GM21529 (cell line): Measurements from ENCODE around the gene NUDT4.

Experiments
- ATAC-seq: cut with Tn5 transposase; IDR thresholded peaks from one replicate; pipeline ENCODE4 v1.9.1; 2021; ENCODE audit not compliant: unreplicated experiment

The NUDT4 gene

DNA sequence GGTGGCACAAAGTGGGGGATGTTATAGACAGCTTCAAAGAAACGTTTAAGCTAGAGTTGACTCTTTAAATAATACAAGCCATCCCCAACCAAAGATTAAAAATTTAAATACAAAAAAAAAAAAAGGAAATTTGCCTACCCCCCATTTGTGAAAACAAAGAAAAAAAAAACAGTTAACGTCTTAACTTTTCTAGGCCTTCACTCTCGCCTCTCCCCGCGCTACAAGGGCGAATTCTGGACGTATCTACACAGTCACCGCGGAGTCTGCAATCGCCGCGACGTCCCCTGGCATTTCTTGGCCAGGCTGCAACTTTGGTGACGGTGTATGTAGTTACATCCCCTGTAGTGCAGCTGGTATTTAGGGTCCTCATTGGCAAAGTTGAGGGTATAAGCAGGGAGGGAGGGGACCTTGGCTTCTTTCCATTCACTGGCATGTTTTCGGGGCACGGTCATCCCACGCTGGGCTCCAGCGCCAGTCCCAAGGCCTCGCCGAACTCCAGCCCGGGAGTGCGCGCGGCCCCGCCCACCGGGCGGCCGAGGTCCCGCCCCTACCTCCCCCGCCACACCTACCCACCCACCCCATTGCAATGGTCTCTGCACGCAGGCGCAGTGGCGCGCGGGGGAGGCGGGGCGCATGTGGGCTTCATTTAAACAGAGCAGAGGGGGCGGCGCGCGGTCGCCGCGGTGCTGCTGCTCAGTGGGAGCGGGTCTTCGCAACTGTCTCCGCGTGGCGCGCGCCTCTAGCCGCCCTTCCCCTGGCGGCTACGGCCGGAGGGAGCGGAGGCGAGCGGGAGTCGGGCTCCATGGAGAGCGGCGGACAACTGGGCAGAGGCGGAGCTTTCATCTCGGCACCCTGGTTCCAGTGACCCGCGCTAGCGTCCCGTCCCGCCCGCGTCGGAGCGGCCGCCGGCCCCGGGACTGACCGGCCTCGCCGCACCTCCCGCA is at the start of gene NUDT4:
TSS of gene NUDT4 (plus strand) at position 674 of the 944 bp plus-strand sequence. CDS start 398 bp downstream, outside the sequence.
- ATAC-seq: peak; percentile 69

DNA sequence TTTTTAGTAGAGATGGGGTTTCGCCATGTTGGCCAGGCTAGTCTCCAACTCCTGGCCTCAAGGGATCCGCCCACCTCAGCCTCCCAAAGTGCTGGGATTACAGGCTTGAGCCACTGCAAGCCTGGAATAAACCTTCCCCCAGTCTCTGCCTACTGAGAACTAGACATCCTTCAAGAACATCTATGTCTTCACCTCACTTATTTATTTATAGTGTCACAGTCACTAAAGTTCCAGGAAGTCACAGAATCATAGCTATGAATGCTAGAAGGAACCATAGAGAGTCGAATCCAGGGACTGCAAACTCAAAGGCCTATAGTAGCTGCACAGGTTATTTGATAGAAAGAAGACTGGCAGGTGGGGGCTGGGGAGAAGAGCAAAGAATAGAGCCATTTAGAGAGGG is 44.7 kb upstream of the NUDT4 start:
- no peak for ATAC-seq

DNA sequence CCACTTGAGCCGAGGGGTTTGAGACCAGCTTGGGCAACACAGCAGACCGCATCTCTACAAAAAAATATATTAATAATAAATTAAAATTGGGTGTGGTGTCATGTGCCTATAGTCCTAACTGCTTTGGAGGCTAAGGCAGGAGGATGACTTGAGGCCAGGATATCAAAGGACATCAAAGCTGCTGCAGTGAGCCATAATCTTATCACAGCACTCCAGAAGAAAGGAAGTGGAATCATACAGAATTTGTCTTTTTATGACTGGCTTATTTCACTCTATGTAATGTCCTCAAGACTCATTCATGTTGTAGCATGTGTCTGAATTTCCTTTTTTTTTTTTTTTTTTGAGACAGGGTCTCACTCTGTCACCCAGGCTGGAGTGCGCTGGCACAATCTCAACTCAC is 43.9 kb upstream of the NUDT4 start:
- no peak for ATAC-seq

DNA sequence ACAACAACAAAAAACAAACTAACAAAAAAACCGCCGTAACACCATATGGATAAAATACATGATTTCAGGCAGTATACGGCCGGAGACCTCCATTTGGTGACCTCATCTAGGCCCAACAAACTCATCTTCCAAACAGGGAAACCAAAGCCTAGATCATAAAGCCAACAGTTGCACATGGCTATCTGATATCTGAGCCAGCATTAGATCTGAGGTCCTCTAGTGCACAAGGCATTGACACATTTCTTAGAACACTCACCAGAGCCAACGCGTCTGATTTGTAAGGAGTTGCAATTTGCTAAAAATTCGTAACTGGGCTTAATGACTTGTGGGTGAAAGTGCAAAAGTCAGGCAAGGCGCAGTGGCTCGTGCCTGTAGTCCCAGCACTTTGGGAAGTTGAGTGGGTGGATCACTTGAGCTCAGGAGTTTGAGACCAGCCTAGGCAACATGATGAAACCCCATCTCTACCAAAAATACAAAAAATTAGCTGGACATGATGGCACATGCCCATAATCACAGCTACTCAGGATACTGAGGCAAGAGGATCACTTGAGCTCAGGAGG is 42.0 kb upstream of the NUDT4 start:
- no peak for ATAC-seq

DNA sequence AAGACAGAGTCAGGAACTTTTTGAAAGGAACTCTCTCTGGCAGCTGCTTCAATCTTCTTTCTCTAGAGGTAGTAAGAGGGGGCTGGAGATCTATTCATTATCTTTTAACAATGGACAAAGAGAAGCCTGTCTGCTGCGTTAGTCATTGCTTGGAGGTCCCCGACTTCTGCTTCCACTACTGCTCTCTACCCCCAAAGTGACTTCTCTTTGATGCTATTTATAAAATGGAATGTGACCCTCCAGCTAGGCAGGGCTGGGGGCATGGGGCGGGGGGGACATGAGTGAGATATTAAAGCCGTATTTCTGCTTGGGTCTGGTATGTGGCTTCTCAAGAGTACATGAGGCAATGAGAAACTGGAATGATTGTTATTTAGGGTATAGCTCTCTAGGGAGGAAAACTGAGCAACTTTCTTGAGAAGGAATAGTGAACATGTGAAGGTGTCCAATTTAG is 41.4 kb upstream of the NUDT4 start:
- ATAC-seq: no peak

DNA sequence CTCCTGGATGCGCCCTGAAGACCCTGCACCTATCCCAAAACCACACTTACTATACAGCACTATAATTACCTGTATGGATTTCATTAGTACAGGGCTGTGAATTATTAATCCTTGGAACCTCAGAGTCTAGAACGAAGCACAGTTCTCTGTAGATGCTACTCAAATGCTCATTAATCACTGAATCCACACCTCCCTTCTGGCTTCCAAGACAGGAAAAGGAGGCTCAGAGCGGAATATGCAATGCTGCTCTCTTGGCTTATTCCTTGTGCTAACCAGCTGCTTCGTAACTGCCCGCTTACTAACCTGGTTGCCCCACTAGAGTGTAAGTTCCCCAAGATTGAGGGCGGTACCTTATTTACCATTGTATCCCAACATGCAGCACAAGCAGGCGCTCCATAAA is 39.1 kb upstream of the NUDT4 start:
- no peak for ATAC-seq

DNA sequence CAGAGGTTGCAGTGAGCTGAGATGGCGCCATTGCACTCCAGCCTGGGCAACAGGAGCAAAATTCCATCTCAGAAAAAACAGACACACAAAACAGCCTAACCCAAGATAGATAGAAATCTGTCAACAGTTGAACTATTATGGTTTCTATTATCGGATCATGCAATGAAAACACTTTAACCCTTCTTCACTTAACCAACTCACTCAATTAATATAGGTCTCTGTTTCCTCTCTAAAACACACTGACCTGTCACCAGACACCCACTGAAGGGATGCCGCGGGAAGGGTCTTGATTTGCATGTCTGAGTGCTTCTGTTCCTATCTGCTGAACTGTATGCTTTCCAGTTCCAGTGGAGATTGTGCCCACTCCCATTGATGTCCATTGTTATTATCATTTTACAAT is 38.0 kb upstream of the NUDT4 start:
- ATAC-seq: no peak

DNA sequence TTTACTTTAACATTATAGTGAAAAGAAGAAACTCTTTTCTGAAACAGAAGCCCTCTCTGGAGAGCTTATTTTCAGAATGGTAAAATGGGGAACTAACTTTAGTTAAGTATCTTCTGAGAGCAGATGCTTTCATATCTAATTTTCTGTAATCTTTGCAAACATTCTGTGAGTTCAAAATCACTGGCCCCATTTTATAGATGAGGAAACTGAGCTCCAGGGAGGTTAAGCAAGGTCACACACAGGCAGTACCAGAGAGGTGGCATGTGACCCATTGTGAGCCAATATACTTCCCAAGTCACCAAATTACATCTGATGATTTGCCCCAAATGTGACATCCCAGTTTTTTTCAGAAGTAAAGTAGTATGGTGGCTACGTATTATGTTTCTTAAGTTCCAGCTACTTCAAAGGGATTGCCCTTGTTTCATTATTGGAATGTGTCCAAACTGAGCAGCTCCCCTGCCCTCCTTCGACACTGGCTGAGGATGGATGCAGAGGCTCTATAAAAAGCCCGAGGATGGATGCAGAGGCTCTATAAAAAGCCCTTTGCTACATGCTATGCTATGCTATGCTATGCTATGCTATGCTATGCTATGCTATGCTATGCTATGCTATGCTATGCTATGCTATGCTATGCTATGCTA is 36.2 kb upstream of the NUDT4 start:
- no peak for ATAC-seq

DNA sequence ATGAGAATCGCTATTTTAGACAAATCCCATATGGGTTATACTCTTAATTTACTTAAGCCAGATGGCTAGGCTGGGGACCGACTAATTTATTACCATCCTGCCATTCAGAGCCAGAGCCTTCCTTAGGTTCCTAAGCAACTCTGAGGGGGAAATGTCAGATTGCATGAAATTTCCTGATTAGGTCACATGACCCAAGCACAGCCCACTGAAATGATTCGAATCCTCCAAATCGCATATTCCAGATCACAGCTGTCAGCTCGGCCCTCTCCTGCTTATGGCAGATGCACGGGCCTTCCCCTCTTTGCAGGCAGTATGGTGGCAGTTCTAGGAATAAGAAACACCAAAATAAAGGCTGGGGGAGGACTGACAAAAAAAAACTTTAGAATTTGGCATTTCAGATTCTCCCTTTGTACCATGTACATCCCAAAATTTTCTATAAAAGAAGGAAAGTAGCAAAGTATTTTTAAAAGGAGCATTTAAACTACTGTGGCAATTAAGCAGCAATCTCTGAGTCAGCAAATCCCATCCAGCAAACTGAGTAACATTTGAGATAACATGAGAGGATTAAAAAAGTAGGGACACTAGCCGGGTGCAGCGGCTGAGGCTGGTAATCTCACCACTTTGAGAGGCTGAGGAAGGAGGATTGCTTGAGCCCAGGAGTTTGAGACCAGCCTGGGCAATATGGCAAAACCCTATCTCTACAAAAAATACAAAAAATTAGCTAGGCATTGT is 30.5 kb upstream of the NUDT4 start:
- no peak for ATAC-seq

DNA sequence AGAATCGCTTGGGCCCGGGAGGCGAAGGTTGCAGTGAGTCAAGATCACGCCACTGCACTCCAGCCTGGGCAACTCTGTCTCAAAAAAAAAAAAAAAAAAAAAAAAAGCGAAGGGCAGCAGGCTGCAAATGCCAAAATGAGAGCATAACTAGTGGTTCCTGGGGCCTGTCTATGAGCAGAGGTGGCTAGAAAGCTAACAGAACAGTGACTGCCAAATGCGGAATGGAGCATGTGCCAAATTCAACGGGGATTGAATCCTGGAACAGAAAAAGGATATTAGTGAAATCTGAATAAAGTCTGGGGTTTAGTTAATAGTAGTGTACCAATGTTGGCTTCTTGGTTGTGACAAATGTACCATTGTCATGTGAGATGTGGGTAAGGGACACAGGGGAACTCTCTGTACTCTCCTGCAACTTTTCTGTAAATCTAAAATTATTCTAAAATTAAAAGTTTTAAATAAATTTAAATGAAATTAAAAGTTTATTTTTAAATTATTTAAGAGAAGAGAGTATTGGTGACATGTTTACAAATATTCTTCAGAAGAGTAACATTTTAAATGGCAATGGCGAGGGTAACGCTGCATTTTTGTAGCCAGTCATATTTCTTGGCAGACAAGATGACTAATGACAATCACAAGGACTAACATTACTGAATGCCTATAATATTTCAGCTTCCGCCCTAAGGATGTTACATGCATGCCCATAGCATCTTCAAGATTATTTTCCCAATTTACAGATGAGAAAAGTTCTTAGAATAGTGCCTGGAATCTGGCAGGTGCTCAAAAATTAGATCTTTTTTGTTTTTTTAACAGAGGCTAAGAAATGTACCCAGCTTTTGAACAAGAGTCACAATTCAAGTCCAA is 28.9 kb upstream of the NUDT4 start:
- ATAC-seq: no peak

DNA sequence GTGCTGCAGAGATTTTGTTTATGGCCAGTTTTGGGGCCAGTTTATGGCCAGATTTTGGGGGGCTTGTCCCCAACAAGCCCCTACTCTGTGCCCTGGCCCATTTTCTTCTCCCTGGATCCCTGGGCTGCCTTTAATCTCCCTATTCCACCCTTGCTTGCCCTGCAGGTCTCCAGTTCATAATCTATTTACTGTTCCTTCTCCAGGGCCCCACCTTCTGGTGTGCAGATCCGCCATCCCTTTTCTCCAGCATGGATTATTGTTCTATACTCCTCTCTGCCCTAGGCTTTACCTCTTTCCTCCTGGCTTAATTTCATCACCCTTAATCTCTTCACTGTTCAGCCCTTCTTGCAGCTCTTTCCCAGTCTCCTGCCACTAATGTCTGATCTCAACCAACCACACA is 26.0 kb upstream of the NUDT4 start:
- ATAC-seq: no peak

DNA sequence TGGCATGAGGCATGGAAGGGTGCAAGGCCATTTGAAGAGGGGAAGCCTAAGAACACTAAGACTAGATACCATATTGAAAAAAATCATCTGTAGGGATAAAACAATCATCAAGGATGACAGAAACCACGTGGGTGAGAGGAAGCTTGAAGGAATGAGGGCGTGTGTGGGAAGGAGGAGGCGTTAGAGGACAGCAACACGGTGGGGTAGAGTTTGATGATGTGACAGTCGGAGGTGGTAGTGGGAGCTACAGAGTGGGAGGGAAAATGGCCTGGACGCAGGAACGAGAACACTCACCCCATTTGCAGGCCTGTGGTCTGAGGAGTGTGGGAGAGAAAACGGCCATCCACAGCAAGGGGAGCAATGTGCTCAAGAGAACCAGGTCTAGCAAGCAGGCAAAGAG is 25.4 kb upstream of the NUDT4 start:
- no peak for ATAC-seq

DNA sequence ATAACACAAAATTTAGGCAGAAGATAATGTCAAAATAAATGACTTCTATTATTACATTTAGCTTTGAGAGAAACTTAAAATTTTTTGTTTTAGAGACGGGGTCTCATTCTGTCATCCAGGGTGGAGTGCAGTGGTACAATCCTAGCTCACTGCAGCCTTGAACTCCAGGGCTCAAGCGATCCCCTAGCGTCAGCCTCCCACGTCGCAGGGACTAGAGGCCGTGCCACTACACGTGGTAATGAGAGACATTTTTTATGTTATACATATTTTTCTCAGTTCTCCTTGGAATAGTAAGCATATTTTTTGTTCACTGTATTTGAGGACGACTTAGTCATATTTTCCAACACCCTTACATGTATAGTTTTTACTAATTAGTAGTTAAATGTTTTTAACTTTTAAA is 21.5 kb upstream of the NUDT4 start:
- no peak for ATAC-seq

DNA sequence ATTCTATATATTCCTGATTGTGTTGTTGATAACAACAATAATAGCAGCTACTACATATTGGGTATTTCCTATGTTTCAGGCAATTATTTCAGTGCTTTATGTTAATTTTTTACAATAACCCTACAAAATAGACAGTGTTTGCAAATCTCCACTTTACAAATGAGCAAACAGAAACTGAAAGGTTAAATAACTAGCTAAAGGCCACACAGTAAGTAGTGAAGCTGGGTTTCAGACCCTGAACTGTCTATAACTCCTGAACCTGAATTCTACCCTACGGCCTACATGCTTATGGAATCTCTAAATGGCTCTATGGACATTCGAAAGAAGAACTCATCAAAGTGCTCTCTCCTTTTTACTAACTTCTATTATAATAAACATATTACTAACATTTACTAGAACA is 19.7 kb upstream of the NUDT4 start:
- peak; percentile 85 for ATAC-seq

DNA sequence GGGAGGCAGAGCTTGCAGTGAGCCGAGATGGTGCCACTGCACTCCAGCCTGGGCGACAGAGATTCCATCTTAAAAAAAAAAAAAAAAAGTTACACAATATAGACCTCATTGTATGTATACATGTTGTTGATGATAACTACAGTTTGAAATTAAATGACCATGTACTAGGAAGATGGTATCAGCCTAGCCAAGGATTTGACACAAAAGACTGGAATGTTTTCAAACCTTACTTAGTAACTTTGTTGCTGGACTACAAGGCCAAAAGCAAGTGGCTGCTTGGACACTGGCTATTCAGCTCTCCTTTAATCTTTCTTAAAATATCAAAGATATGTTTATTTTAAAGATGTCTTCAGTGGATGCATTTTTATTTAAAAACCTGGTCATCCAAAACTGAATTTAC is 18.9 kb upstream of the NUDT4 start:
- no peak for ATAC-seq

DNA sequence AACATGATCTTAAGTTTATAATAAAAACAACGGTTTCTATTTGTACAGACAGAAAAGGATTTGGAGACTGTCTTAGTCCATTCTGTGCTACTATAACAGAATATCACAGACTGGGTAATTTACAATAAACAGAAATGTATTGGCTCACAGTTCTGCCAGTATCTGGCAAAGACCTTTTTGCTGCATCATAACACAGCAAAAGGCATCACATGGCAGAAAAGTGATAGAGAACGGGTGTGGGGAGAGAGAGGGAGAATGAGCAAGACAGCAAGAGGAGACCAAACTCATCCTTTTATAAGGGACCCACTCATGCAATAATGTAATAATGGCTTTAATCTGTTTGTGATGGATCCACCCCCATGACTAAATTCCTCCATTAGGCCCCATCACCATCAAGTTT is 17.0 kb upstream of the NUDT4 start:
- ATAC-seq: no peak

DNA sequence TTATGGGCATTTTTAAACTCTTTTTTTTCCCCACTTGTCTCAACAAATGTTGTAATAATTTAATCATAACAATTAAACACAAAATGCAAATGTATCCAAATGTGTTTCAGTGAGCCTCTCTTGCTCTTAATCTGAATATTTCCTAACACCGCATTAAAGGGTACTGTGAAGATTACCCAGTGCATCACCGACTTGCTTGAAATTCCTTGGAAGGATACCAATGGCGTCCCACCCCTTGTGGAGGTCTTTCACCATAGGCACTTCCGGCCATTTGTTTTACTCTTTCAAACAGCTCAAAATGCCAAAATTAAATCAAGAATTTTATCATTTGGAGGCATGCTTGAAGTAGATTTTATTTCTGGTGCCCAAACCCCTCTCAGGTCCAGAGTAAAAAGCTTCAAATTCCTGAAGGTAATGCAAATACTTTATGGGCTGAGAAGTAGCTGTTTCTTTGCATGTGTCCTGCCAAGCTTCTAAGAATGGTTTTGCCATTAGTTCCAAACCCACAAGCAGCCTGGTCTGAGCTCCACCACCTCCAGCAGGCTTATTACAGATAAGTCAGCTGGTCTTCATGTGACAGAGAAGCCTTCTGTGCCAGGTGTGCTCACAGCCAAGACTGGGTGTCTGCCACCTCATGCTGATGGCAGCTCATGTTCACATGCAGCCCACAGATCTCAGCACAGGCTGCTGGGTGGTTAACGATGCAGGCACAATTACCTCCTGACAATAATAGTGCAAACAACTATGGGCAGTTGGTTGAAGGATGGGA is 16.4 kb upstream of the NUDT4 start:
- no peak for ATAC-seq

DNA sequence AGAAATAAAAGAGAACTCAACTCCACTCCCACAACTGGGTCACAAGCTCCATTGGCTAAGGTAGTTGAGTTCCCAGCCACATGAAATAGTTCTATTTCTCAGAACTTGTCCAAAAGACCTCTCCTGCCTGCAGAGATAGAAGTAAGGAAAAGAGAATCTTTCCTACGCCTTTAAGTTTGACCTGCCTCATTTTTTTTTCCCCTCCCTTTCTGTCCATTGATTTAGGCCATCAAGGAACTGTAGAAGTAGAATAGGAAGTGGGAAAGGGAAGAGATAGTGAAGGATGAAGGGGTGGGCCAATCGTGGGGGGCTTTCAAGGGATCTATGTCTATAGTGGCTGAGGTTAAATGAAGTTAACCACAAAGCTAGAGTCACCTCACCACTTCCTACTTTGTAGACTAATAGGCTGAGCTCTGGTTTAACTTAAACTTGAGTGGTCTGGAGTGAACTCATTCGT is 13.9 kb upstream of the NUDT4 start:
- peak; percentile 70 for ATAC-seq

DNA sequence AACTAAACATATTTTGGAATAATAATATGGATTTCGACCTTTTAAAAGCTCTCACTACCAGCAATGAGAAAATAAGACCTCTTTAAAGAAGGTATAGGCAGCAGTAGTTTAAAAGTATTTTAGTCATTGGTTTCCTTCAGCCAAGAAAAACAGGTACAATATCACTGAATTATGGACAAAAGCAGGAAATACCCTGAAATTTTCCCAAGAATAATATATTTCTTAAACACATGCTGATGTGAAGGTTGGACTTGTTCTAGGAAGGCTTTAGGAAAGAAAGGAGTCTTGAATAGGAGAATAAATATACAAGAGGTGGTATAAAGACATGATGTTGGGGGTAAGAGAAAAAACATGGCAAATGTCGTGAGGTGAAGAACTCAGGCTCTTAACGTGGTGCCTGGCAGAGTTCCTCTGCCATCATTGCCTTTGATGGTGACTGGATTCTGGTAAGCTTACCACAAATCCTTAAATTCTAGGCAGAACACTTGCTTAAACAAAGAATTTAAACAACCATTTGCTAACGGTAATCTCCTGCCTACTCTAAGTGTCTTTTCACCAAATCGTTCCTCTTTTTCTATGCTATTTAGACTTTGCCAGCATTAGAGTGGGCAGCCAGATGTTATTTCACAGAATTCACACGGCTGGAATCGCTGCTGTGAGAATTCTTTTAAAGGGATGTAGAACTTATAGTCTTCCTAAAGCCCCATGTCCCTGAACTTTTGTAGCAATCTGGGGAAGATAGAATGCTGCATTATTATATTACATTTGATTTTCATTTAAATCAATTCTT is 11.9 kb upstream of the NUDT4 start:
- no peak for ATAC-seq
